Mammary epithelial cell (primary cell): Measurements from ENCODE around the gene FUOM.

Source experiments
- EZH2 ChIP-seq: IDR thresholded peaks from 2 replicates; pipeline ENCODE4 v1.6.1; 2012; ENCODE audit warnings: low read length, inconsistent platforms, borderline replicate concordance
- TF ChIP-seq, protein P1 (sequence below), 2 donors: IDR thresholded peaks in 1 of 2; conservative IDR thresholded peaks in 1 of 2; 2 replicates each; pipeline ENCODE4 v1.5.1; 2011 to 2012; ENCODE audit warnings: inconsistent platforms in 2 of 2, low read length in 2 of 2, mild to moderate bottlenecking in 2 of 2, control low read depth in 1 of 2, low read depth in 1 of 2; ENCODE audit not compliant: insufficient read depth in 1 of 2; ENCODE audit errors: extremely low read depth in 1 of 2

DNA sequence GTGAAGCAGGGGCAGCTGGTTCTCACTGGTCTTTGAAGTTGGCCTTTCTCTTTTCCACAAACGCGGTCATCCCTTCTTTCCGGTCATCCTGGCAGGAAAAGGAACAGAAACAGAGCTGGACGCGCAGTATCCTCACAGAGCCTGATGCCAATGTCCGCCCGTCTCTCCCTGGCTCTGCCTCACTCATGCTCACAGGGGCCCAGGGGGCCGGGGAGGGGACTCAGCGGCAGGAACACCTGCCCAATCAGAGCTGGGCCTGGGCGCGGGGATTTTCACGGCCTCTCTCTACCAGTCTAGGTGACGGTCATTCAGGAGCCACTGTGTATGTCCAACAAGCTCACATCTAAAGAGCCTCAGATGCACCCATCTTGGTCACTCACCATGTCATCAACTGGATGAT, 5.0 kb upstream of the FUOM start:
- TF ChIP-seq, protein P1, sequence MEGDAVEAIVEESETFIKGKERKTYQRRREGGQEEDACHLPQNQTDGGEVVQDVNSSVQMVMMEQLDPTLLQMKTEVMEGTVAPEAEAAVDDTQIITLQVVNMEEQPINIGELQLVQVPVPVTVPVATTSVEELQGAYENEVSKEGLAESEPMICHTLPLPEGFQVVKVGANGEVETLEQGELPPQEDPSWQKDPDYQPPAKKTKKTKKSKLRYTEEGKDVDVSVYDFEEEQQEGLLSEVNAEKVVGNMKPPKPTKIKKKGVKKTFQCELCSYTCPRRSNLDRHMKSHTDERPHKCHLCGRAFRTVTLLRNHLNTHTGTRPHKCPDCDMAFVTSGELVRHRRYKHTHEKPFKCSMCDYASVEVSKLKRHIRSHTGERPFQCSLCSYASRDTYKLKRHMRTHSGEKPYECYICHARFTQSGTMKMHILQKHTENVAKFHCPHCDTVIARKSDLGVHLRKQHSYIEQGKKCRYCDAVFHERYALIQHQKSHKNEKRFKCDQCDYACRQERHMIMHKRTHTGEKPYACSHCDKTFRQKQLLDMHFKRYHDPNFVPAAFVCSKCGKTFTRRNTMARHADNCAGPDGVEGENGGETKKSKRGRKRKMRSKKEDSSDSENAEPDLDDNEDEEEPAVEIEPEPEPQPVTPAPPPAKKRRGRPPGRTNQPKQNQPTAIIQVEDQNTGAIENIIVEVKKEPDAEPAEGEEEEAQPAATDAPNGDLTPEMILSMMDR (conservative IDR thresholded peaks at IDR 0.05 in 1 of 2, IDR thresholded peaks at IDR 0.05 in 1 of 2; ENCODE audit: extremely low read depth in 1 of 2, insufficient read depth in 1 of 2, low read depth in 1 of 2, low read length in 2 of 2): no peak
- no peak for TF ChIP-seq EZH2
